NCI-H1694 (cell line): Measurements from ENCODE around the gene B3GALT5.
A peak's percentile ranks its signal among the peaks of the same experiment; 100 is the strongest.

Experiments used
- DNase-seq: peaks from one replicate; lab custom pipeline; 2025; lab: John Stamatoyannopoulos, UW

The B3GALT5 gene

GRCh38 chr21:39645331-39645730 lies 32.6 kb downstream of the B3GALT5 start:
- no peak for DNase-seq

GRCh38 chr21:39647476-39647875 lies 34.7 kb downstream of the B3GALT5 start:
- no peak for DNase-seq

GRCh38 chr21:39648879-39649278 lies 36.1 kb downstream of the B3GALT5 start:
- DNase-seq = no peak

GRCh38 chr21:39649526-39649925 lies 36.8 kb downstream of the B3GALT5 start:
- DNase-seq = no peak

- no peak for DNase-seq
Measured at GRCh38 chr21:39650306-39650705, 37.6 kb downstream of the B3GALT5 start.

GRCh38 chr21:39650801-39651200 lies 38.1 kb downstream of the B3GALT5 start:
- no peak for DNase-seq

DNA sequence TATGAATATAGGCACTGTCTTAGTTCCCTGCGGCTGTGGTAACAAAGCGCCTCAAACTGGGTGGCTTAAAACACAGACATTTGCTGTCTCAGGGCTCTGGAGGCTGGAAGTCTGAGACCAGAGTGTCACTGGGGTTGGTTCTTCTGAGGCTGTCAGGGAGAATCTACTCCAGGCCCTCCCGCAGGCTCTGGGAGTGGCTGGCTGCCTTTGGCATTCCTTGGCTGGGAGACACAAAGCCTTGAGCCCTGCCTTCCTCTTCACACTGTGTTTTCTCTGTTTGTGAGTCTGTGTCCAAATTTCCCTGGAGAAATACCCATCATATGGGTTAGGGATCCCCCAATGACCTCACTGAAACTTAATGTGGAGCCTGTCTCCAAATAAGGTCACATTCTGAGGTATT lies 38.5 kb downstream of the B3GALT5 start:
- no peak for DNase-seq

DNA sequence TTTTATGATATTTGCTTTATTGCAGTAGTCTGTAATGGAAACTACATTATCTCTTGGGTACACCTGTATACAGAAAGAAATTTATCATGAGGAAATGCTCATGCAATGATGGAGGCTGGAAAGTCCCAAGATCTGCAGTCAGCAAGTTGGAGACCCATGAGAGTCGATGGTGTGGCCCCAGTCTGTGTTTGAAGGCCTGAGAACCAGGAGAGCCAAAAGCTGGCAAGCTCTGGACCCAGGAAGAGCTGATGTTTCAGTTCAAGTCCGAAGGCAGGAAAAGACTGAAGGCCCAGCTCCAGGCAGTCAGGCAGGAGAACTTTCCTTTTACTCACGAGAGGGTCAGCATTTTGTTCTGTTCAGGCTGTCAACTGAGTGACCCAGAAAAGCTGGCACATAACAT lies 42.2 kb downstream of the B3GALT5 start:
- no peak for DNase-seq

- no peak for DNase-seq
Measured at GRCh38 chr21:39655589-39655988, 42.8 kb downstream of the B3GALT5 start.

- DNase-seq = no peak
Measured at GRCh38 chr21:39656209-39656608, 43.5 kb downstream of the B3GALT5 start.

- DNase-seq = no peak
Measured at GRCh38 chr21:39657091-39657689, 44.5 kb downstream of the B3GALT5 start.

GRCh38 chr21:39658066-39658465 lies 45.3 kb downstream of the B3GALT5 start:
- no peak for DNase-seq

- DNase-seq = no peak
Measured at GRCh38 chr21:39659070-39659815, 46.5 kb downstream of the B3GALT5 start.

GRCh38 chr21:39660191-39660980 lies 47.6 kb downstream of the B3GALT5 start:
- DNase-seq = peak; percentile 91

GRCh38 chr21:39661121-39661520 lies 48.4 kb downstream of the B3GALT5 start:
- no peak for DNase-seq

DNA sequence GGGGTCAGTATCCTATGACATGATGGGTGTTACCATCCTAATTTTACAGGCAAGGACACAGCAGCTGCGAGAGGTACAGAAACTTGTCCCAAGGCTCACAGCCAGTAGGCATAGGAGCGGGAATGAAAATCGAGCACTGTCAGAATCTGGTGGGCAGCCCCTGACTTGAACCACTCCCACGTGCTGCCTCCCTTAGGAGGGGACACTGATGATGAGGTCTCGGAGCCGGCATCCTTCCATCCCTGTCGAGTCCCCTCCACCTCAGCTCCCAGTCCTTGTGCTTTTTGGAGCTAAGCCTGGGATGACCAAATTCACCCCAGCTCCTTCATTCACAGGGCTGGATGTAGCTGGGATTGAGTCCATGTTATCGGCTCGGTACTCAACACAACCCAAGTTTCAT lies 49.0 kb downstream of the B3GALT5 start:
- no peak for DNase-seq

GRCh38 chr21:39662411-39662953 lies 49.7 kb downstream of the B3GALT5 start:
- DNase-seq = no peak

- DNase-seq = no peak
Measured at GRCh38 chr21:39663066-39663465, 50.3 kb downstream of the B3GALT5 start.

- DNase-seq = no peak
Measured at GRCh38 chr21:39663742-39664492, 51.2 kb downstream of the B3GALT5 start.

GRCh38 chr21:39664586-39664985 lies 51.8 kb downstream of the B3GALT5 start:
- DNase-seq = no peak

DNA sequence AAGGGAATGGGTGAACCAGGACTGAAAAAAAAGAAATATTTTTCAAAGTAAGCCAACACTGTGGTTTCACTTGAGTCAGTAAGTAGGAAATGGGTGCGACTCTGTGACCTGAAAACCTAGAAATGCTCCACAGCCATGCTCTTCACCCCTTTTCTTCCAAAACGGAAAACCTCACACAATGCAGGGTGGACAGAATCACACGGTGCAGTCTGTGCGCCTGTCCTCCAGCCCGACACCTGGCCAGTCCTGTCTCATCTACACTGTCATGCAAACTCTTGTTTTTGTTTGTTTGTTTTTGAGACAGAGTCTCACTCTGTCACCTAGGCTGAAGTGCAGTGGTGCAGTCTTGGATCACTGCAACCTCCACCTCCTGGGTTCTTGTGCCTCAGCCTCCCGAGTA lies 53.3 kb downstream of the B3GALT5 start:
- DNase-seq = no peak
